H9 (cell line): ENCODE measurements around the gene HEATR5A. TPM values are rescaled to one million over a fixed set of nuclear protein-coding genes. Genes with fewer than 3 reads are reported as not detected.

Experiments used
- DNase-seq: peaks from one replicate; pipeline ENCODE4 v3.0.0-alpha.2; 2017
- H2AFZ ChIP-seq: one replicate; pipeline ENCODE4 v1.6.1; 2013; ENCODE audit warnings: mild to moderate bottlenecking, low read length, control low read depth, moderate library complexity
- H2AK5ac ChIP-seq: 2 replicates; pipeline ENCODE4 v1.6.1; 2013; ENCODE audit warnings: low read length, control low read depth, mixed read lengths; ENCODE audit not compliant: insufficient read length
- H2BK120ac ChIP-seq: one replicate; pipeline ENCODE4 v1.6.1; 2013; ENCODE audit warnings: low read depth, mild to moderate bottlenecking, low read length, control low read depth, inconsistent platforms; ENCODE audit not compliant: poor library complexity, severe bottlenecking
- H2BK12ac ChIP-seq: 2 replicates; pipeline ENCODE4 v1.6.1; 2013; ENCODE audit warnings: low read length, control low read depth, mixed read lengths, low read depth; ENCODE audit not compliant: insufficient read length
- H2BK15ac ChIP-seq: 2 replicates; pipeline ENCODE4 v1.6.1; 2013; ENCODE audit warnings: low read depth, low read length, control low read depth
- H2BK20ac ChIP-seq: one replicate; pipeline ENCODE4 v1.6.1; 2013; ENCODE audit warnings: low read depth, mild to moderate bottlenecking, low read length, control low read depth, inconsistent platforms; ENCODE audit not compliant: poor library complexity, severe bottlenecking
- H2BK5ac ChIP-seq: 2 replicates; pipeline ENCODE4 v1.6.1; 2013; ENCODE audit warnings: low read length, control low read depth, mixed read lengths; ENCODE audit not compliant: insufficient read length
- H3K14ac ChIP-seq: 2 replicates; pipeline ENCODE4 v1.6.1; 2013; ENCODE audit warnings: low read length, control low read depth; ENCODE audit not compliant: insufficient read depth
- H3K18ac ChIP-seq: 2 replicates; pipeline ENCODE4 v1.6.1; 2013; ENCODE audit warnings: low read depth, mild to moderate bottlenecking, mixed read lengths, low read length, control low read depth; ENCODE audit not compliant: insufficient read length
- H3K23ac ChIP-seq: 2 replicates; pipeline ENCODE4 v1.6.1; 2013; ENCODE audit warnings: low read length, control low read depth, mixed read lengths, low read depth; ENCODE audit not compliant: insufficient read length
- H3K23me2 ChIP-seq: 2 replicates; pipeline ENCODE4 v1.6.1; 2013; ENCODE audit warnings: low read depth, mild to moderate bottlenecking, mixed read lengths, low read length, control low read depth; ENCODE audit not compliant: insufficient read length, poor library complexity, severe bottlenecking
- H3K27ac ChIP-seq: 2 replicates; pipeline ENCODE4 v1.5.1; 2013; ENCODE audit warnings: low read length, control low read depth, mixed read lengths, low read depth; ENCODE audit not compliant: insufficient read length
- H3K27me3 ChIP-seq: 2 replicates; pipeline ENCODE4 v1.6.1; 2013; ENCODE audit warnings: low read length, control low read depth, inconsistent platforms; ENCODE audit not compliant: insufficient read depth
- H3K4ac ChIP-seq: 2 replicates; pipeline ENCODE4 v1.6.1; 2013; ENCODE audit warnings: low read depth, mild to moderate bottlenecking, control low read depth, inconsistent platforms, low read length, moderate library complexity
- H3K4me1 ChIP-seq: 2 replicates; pipeline ENCODE4 v1.6.1; 2013; ENCODE audit warnings: low read length, control low read depth, inconsistent platforms; ENCODE audit not compliant: insufficient read depth
- H3K4me2 ChIP-seq: 2 replicates; pipeline ENCODE4 v1.6.1; 2013; ENCODE audit warnings: low read length, control low read depth, mixed read lengths; ENCODE audit not compliant: insufficient read length, insufficient read depth
- H3K56ac ChIP-seq: 2 replicates; pipeline ENCODE4 v1.6.1; 2013; ENCODE audit warnings: low read depth, mild to moderate bottlenecking, mixed read lengths, low read length, control low read depth; ENCODE audit not compliant: insufficient read length
- H3K79me1 ChIP-seq: 2 replicates; pipeline ENCODE4 v1.6.1; 2013; ENCODE audit warnings: low read depth, mild to moderate bottlenecking, moderate library complexity, low read length, control low read depth, inconsistent platforms; ENCODE audit not compliant: insufficient read depth, poor library complexity, severe bottlenecking
- H3K79me2 ChIP-seq: 2 replicates; pipeline ENCODE4 v1.6.1; 2013; ENCODE audit warnings: low read length, control low read depth, inconsistent platforms; ENCODE audit not compliant: insufficient read depth
- H3K9ac ChIP-seq: 2 replicates; pipeline ENCODE4 v1.6.1; 2013; ENCODE audit warnings: low read length, control low read depth, mixed read lengths; ENCODE audit not compliant: insufficient read length; ENCODE audit errors: extremely low read depth
- H3K9me3 ChIP-seq: one replicate; pipeline ENCODE4 v1.6.1; 2013; ENCODE audit warnings: low read depth, low read length, inconsistent platforms; ENCODE audit not compliant: control insufficient read depth
- H3T11ph ChIP-seq: one replicate; pipeline ENCODE4 v1.6.1; 2013; ENCODE audit warnings: mild to moderate bottlenecking, low read length, control low read depth, inconsistent platforms
- H4K20me1 ChIP-seq: one replicate; pipeline ENCODE4 v1.6.1; 2013; ENCODE audit not compliant: control insufficient read depth, insufficient read length, insufficient read depth
- H4K5ac ChIP-seq: 2 replicates; pipeline ENCODE4 v1.6.1; 2013; ENCODE audit warnings: low read depth, mild to moderate bottlenecking, mixed read lengths, low read length, control low read depth; ENCODE audit not compliant: insufficient read length
- H4K8ac ChIP-seq: replicated peaks from 2 replicates; pipeline ENCODE4 v1.6.1; 2013; ENCODE audit warnings: low read length, control low read depth, mixed read lengths, low read depth; ENCODE audit not compliant: insufficient read length
- H4K91ac ChIP-seq: 2 replicates; pipeline ENCODE4 v1.6.1; 2013; ENCODE audit warnings: low read depth, mild to moderate bottlenecking, moderate library complexity, mixed read lengths, low read length, control low read depth; ENCODE audit not compliant: insufficient read length
- H3K27ac Mint-ChIP-seq, 3 experiments: 2 replicates in 2 of 3; 3 replicates in 1 of 3; pipeline ENCODE4 v1.8.0; 2020 to 2021; ENCODE audit warnings: mixed read lengths in 3 of 3, mild to moderate bottlenecking in 1 of 3, moderate library complexity in 1 of 3
- H3K27me3 Mint-ChIP-seq: 2 replicates; pipeline ENCODE4 v1.8.0; 2021; ENCODE audit warnings: low read depth, mild to moderate bottlenecking, moderate library complexity, mixed read lengths
- H3K36me3 Mint-ChIP-seq, 3 experiments: 2 replicates in 2 of 3; 3 replicates in 1 of 3; pipeline ENCODE4 v1.8.0; 2020 to 2021; ENCODE audit warnings: low read depth in 3 of 3, mixed read lengths in 3 of 3; ENCODE audit not compliant: insufficient read depth in 1 of 3
- H3K4me1 Mint-ChIP-seq, 2 experiments: 2 replicates each; pipeline ENCODE4 v1.8.0; 2020; ENCODE audit warnings: mixed read lengths in 2 of 2
- H3K4me3 Mint-ChIP-seq, 2 experiments: 2 replicates in 1 of 2; 3 replicates in 1 of 2; pipeline ENCODE4 v1.8.0; 2020 to 2021; ENCODE audit warnings: mild to moderate bottlenecking in 2 of 2, mixed read lengths in 2 of 2, moderate library complexity in 1 of 2
- H3K9me3 Mint-ChIP-seq, 2 experiments: 2 replicates in 1 of 2; 3 replicates in 1 of 2; pipeline ENCODE4 v1.8.0; 2020; ENCODE audit warnings: mild to moderate bottlenecking in 2 of 2, mixed read lengths in 2 of 2, moderate library complexity in 1 of 2
- CTCF ChIP-seq: fragments of 200-600 bp; sonication (generic); conservative IDR thresholded peaks from 3 replicates; pipeline ENCODE4 v1.8.0; 2021; ENCODE audit warnings: antibody characterized with exemption, mild to moderate bottlenecking
- WGBS: extraction: QIAGEN DNeasy Blood & Tissue Kit; methylation state at CpG from one replicate; pipeline ENCODE4 v1.1.7; 2013; ENCODE audit warnings: missing lambda C conversion rate, low lambda C conversion rate, mixed read lengths; ENCODE audit not compliant: insufficient read length; ENCODE audit errors: extremely low coverage; 5-methylcytosine and 5-hydroxymethylcytosine counted together
- total RNA-seq: library from RNA; stranded (reverse); gene quantifications from 2 replicates; pipeline ENCODE4 v1.2.1, GENCODE V29; 2021

Gene HEATR5A
- total RNA-seq, 1 experiment from 2014 or later = 21.2 TPM

GRCh38 chr14:31253746-31254471, 166.4 kb downstream of the HEATR5A start:
- no peaks in the 10 kb centered on the region for H3K9me3 ChIP-seq
- no peaks in the 10 kb centered on the region for H3K4me1 Mint-ChIP-seq
- no peaks in the 10 kb centered on the region for H3K79me2 ChIP-seq
- H3K27ac Mint-ChIP-seq = no peak overlapping the region
- no peak overlapping the region for H2AFZ ChIP-seq
- H3K56ac ChIP-seq = no peak overlapping the region
- H4K20me1 ChIP-seq = no peaks in the 10 kb centered on the region
- H3T11ph ChIP-seq = no peak overlapping the region
- no peak overlapping the region for H2BK120ac ChIP-seq
- no peak for DNase-seq
- no peaks in the 10 kb centered on the region for H3K4me1 ChIP-seq
- no peaks in the 10 kb centered on the region for H3K9me3 Mint-ChIP-seq
- no peak overlapping the region for H4K5ac ChIP-seq
- no peak for TF ChIP-seq CTCF
- no peak overlapping the region for H3K23ac ChIP-seq
- no peaks in the 10 kb centered on the region; the same call in 1 of the 2 replicates for H3K27me3 ChIP-seq
- no peak overlapping the region for H4K8ac ChIP-seq
- no peak overlapping the region for H3K4me3 Mint-ChIP-seq
- H3K4me2 ChIP-seq = no peak overlapping the region
- peaks cover 0 to 2% (median 0%) of the 10 kb centered on the region in 3 experiments; a peak in 2 of 7 replicates for H3K36me3 Mint-ChIP-seq
- H2BK12ac ChIP-seq = no peak overlapping the region
- no peak overlapping the region for H2AK5ac ChIP-seq
- no CpG with 5 or more reads among the region's 9 CpGs for WGBS
- no peak overlapping the region for H3K27ac ChIP-seq
- no peaks in the 10 kb centered on the region; the same call in 1 of the 2 replicates for H3K27me3 Mint-ChIP-seq
- no peak overlapping the region for H2BK20ac ChIP-seq
- no peak overlapping the region for H3K9ac ChIP-seq
- no peak overlapping the region for H3K14ac ChIP-seq
- no peak overlapping the region for H3K4ac ChIP-seq
- H2BK5ac ChIP-seq = no peak overlapping the region
- H2BK15ac ChIP-seq = no peak overlapping the region
- no peak overlapping the region for H4K91ac ChIP-seq
- no peaks in the 10 kb centered on the region for H3K23me2 ChIP-seq
- H3K79me1 ChIP-seq = no peaks in the 10 kb centered on the region
- no peak overlapping the region for H3K18ac ChIP-seq
